ENCODE data around the gene CD79A.

- TF ChIP-seq CTCF (IDR thresholded peaks at IDR 0.05) (no peak), POLR2A (IDR thresholded peaks at IDR 0.05) (no peak), POLR2AphosphoS5 (IDR thresholded peaks at IDR 0.05) (no peak), EP300 (IDR thresholded peaks at IDR 0.05; ENCODE audit: low read depth) (no peak)
Measured at GRCh38 chr19:41920882-41921576, 44.0 kb downstream of the CD79A start.
